Measurements from ENCODE around the gene LASP1. TPM values are rescaled to one million over a fixed set of nuclear protein-coding genes. Genes with fewer than 3 reads are reported as not detected.

Gene LASP1
- total and polyA plus RNA-seq, 2 of the 4 experiments (the other 2 are of a cell fraction), result 79.8 to 262 TPM

GRCh38 chr17:38824899-38825761 lies 44.7 kb upstream of the LASP1 start, which contains the start of gene CWC25:
TSS of gene CWC25 (minus strand) at chr17:38825321. CDS start at chr17:38825183, 138 bp downstream.
- WGBS, 2 experiments (ENCODE audit: extremely low coverage in 2 of 2, insufficient read length in 1 of 2), result 1% methylated on average over 37 of the region's 55 CpGs; no CpG with 5 or more reads in 1 of the 2 experiments
- H2AK5ac ChIP-seq (ENCODE audit: low read depth, low read length), result peak within 1 kb of the TSS; percentile 95
- H3K4me2 ChIP-seq (ENCODE audit: low read depth, low read length), result peak within 1 kb of the TSS; percentile 85
- POLR2A ChIA-PET (ENCODE audit: unreplicated experiment), result no interaction called here
- peak within 1 kb of the TSS; percentile 98 for H4K91ac ChIP-seq (ENCODE audit: insufficient read depth, low read depth, low read length)
- dilution Hi-C loops (cut with HindIII; ENCODE audit: low sequenced_read_pairs, unreplicated experiment), result no loop called here
- H4K20me1 ChIP-seq (ENCODE audit: insufficient read depth, low read length), result peaks cover 11% of the 10 kb centered on the region
- H3K23ac ChIP-seq (ENCODE audit: low read depth, low read length), result peak within 1 kb of the TSS; percentile 91
- peaks cover 3 to 43% of the 10 kb centered on the region in 2 experiments for H3K79me1 ChIP-seq (ENCODE audit: low read depth in 1 of 2, low read length in 2 of 2)
- H3K4me1 ChIP-seq (ENCODE audit: control insufficient read depth, insufficient read depth, low read length), result 0 out of 2 replicates have a peak, but pooled peaks cover 3% of the 10 kb centered on the region
- peak; percentile 90 for ATAC-seq (ENCODE audit: low read depth)
- H2BK120ac ChIP-seq (ENCODE audit: low read depth, low read length), result peak within 1 kb of the TSS; percentile 82
- H3K56ac ChIP-seq (ENCODE audit: extremely low read depth, insufficient read depth, low read length), result peak within 1 kb of the TSS; percentile 92
- CTCF ChIA-PET, result no interaction called here
- H3K14ac ChIP-seq (replicated peaks; ENCODE audit: low read depth, low read length), result peak within 1 kb of the TSS; percentile 96
- H3K36me3 ChIP-seq (ENCODE audit: control insufficient read depth, insufficient read depth, low read length), result peaks cover 13% of the 10 kb centered on the region
- peak within 1 kb of the TSS; percentile 83 for H3K18ac ChIP-seq (ENCODE audit: low read depth, low read length)
- peak within 1 kb of the TSS; percentile 91 for H3K9ac ChIP-seq (ENCODE audit: low read depth, low read length)
- H3K9me1 ChIP-seq (ENCODE audit: insufficient read depth, low read length), result no peaks in the 10 kb centered on the region
- peak within 1 kb of the TSS; percentile 99 to 100 for H4K8ac ChIP-seq (ENCODE audit: low read depth in 2 of 2, low read length in 2 of 2)
- H2BK5ac ChIP-seq (ENCODE audit: low read depth, low read length, poor library complexity, severe bottlenecking), result peak within 1 kb of the TSS; percentile 99
- H3K4ac ChIP-seq (ENCODE audit: low read depth, low read length), result peak within 1 kb of the TSS; percentile 95
- DNase-seq, result peak; percentile 96
- peak within 1 kb of the TSS; percentile 54 for H2BK20ac ChIP-seq (ENCODE audit: low read depth, low read length)
- peak within 1 kb of the TSS; percentile 28; the same call in 1 of the 3 replicates for H2BK15ac ChIP-seq (ENCODE audit: low read depth, low read length)
- peak within 1 kb of the TSS; percentile 95 for H3K27ac ChIP-seq (ENCODE audit: insufficient read depth, low read length)
- H4K5ac ChIP-seq (ENCODE audit: low read depth, low read length), result peak within 1 kb of the TSS; percentile 99
- BruUV-seq (replicated peaks), result TSS peak; percentile 97
- intact Hi-C loops (cut with micrococcal nuclease), result loop anchor here (1.0 kb wide), 1 partner anchor 25 kb away; no protein-coding TSS in a partner anchor
- no peaks in the 10 kb centered on the region for H3K9me3 ChIP-seq (ENCODE audit: control insufficient read depth, insufficient read depth, low read length)
- in situ Hi-C loops (cut with MboI; ENCODE audit: low sequenced_read_pairs), result no loop called here
- H3K27me3 ChIP-seq (ENCODE audit: control insufficient read depth, insufficient read depth, low read length), result peaks cover under 1% of the 10 kb centered on the region; the same call in 1 of the 2 replicates
- H2AK9ac ChIP-seq (replicated peaks; ENCODE audit: low read depth, low read length, poor library complexity), result peak within 1 kb of the TSS; percentile 99
- peak within 1 kb of the TSS; percentile 62 for H3K4me3 ChIP-seq (ENCODE audit: insufficient read depth, low read depth, low read length)
- peak within 1 kb of the TSS; percentile 97 for H2AFZ ChIP-seq (replicated peaks; ENCODE audit: low read length, poor library complexity)
- TF ChIP-seq MAFK (IDR thresholded peaks at IDR 0.05; ENCODE audit: low read depth, low read length) (peak; percentile 90), FOS (IDR thresholded peaks at IDR 0.05; ENCODE audit: low read depth, low read length) (peak; percentile 67; the same call in 1 of the 2 replicates), SMC3 (IDR thresholded peaks at IDR 0.05; ENCODE audit: low read depth, low read length) (no peak), NFE2L2 (IDR thresholded peaks at IDR 0.05; ENCODE audit: low read depth, low read length) (peak; percentile 97), CHD1 (IDR thresholded peaks at IDR 0.05; ENCODE audit: low read depth, low read length) (no peak), RAD21 (IDR thresholded peaks at IDR 0.05; ENCODE audit: low read length) (no peak), POLR2A (IDR thresholded peaks at IDR 0.05; ENCODE audit: low read depth, low read length) (peak; percentile 85), ELK1 (IDR thresholded peaks at IDR 0.05; ENCODE audit: borderline replicate concordance, low read depth, low read length) (peak; percentile 84; the same call in 1 of the 2 replicates), MAZ (IDR thresholded peaks at IDR 0.05; ENCODE audit: borderline replicate concordance, low read depth, low read length) (peak; percentile 90), MXI1 (IDR thresholded peaks at IDR 0.05; ENCODE audit: borderline replicate concordance, low read depth, low read length) (peak; percentile 24; the same call in 1 of the 2 replicates), BHLHE40 (IDR thresholded peaks at IDR 0.05; ENCODE audit: low read depth, low read length) (no peak), RCOR1 (IDR thresholded peaks at IDR 0.05; ENCODE audit: insufficient replicate concordance, low read length) (no peak), RFX5 (IDR thresholded peaks at IDR 0.05; ENCODE audit: low read depth, low read length) (no peak), CEBPB (IDR thresholded peaks at IDR 0.05; ENCODE audit: low read depth, low read length) (peak; percentile 81)
- TF ChIP-seq, protein P1, sequence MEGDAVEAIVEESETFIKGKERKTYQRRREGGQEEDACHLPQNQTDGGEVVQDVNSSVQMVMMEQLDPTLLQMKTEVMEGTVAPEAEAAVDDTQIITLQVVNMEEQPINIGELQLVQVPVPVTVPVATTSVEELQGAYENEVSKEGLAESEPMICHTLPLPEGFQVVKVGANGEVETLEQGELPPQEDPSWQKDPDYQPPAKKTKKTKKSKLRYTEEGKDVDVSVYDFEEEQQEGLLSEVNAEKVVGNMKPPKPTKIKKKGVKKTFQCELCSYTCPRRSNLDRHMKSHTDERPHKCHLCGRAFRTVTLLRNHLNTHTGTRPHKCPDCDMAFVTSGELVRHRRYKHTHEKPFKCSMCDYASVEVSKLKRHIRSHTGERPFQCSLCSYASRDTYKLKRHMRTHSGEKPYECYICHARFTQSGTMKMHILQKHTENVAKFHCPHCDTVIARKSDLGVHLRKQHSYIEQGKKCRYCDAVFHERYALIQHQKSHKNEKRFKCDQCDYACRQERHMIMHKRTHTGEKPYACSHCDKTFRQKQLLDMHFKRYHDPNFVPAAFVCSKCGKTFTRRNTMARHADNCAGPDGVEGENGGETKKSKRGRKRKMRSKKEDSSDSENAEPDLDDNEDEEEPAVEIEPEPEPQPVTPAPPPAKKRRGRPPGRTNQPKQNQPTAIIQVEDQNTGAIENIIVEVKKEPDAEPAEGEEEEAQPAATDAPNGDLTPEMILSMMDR (conservative IDR thresholded peaks at IDR 0.05; ENCODE audit: low read depth, low read length), result 0 out of 2 replicates have a peak, but pooled peaks have one; percentile 0

Data from IMR-90 (cell line).